OCI-LY1 (cell line): ENCODE data around the gene ADAD2.

ENCODE experiments used
- H2AFZ ChIP-seq: fragments of 200-600 bp; sonication (generic), shearing (Covaris generic); 2 replicates; pipeline ENCODE4 v1.6.0; 2014; ENCODE audit warnings: antibody characterized with exemption, mild to moderate bottlenecking, low read length
- H3F3A ChIP-seq: fragments of 200-600 bp; sonication (generic), shearing (Covaris generic); 2 replicates; pipeline ENCODE4 v1.6.0; 2014; ENCODE audit warnings: mild to moderate bottlenecking, antibody characterized with exemption, low read length, moderate library complexity; ENCODE audit not compliant: insufficient read depth
- H3K27ac ChIP-seq: fragments of 200-600 bp; sonication (generic); 2 replicates; pipeline ENCODE4 v1.5.1; 2014; ENCODE audit warnings: low read length, mixed run types, mild to moderate bottlenecking, low read depth; ENCODE audit not compliant: poor library complexity, severe bottlenecking
- H3K27me3 ChIP-seq: fragments of 200-600 bp; sonication (generic); 2 replicates; pipeline ENCODE4 v1.6.0; 2014; ENCODE audit warnings: antibody characterized with exemption, mild to moderate bottlenecking, low read length, moderate library complexity; ENCODE audit not compliant: insufficient read depth
- H3K36me3 ChIP-seq: fragments of 200-600 bp; sonication (generic); 2 replicates; pipeline ENCODE4 v1.6.1; 2014; ENCODE audit warnings: mild to moderate bottlenecking, antibody characterized with exemption, low read length, moderate library complexity, mixed read lengths; ENCODE audit not compliant: insufficient read depth
- H3K4me1 ChIP-seq: fragments of 200-600 bp; sonication (generic); 2 replicates; pipeline ENCODE4 v1.5.1; 2014; ENCODE audit warnings: mild to moderate bottlenecking, low read length, moderate library complexity; ENCODE audit not compliant: insufficient read depth, severe bottlenecking
- H3K4me2 ChIP-seq: fragments of 200-600 bp; sonication (generic), shearing (Covaris generic); 2 replicates; pipeline ENCODE4 v1.6.1; 2014; ENCODE audit warnings: low read length
- H3K4me3 ChIP-seq: fragments of 200-600 bp; sonication (generic); 2 replicates; pipeline ENCODE4 v1.5.1; 2014; ENCODE audit warnings: low read length, low read depth, mild to moderate bottlenecking, mixed read lengths; ENCODE audit not compliant: poor library complexity, severe bottlenecking
- H3K79me2 ChIP-seq: fragments of 200-600 bp; shearing (Covaris generic); 2 replicates; pipeline ENCODE4 v1.6.1; 2016; ENCODE audit warnings: mixed run types, low read length, mixed read lengths; ENCODE audit not compliant: insufficient read depth
- H3K9ac ChIP-seq: fragments of 200-600 bp; sonication (generic), shearing (Covaris generic); 2 replicates; pipeline ENCODE4 v1.6.1; 2014; ENCODE audit warnings: mild to moderate bottlenecking, low read length, mixed read lengths
- H3K9me2 ChIP-seq: fragments of 200-600 bp; sonication (generic), shearing (Covaris generic); 2 replicates; pipeline ENCODE4 v1.6.1; 2014; ENCODE audit warnings: low read depth, mild to moderate bottlenecking, low read length, mixed read lengths
- H3K9me3 ChIP-seq: fragments of 200-600 bp; shearing (Covaris generic); 2 replicates; pipeline ENCODE4 v1.6.1; 2014; ENCODE audit warnings: low read length, mixed read lengths
- H4K20me1 ChIP-seq: fragments of 200-600 bp; sonication (generic), shearing (Covaris generic); 2 replicates; pipeline ENCODE4 v1.6.0; 2016; ENCODE audit warnings: mild to moderate bottlenecking, low read length; ENCODE audit not compliant: insufficient read depth
- CTCF ChIP-seq: fragments of 200-600 bp; sonication (generic), shearing (Covaris generic); IDR thresholded peaks from 2 replicates; pipeline ENCODE4 v1.5.1; 2017; ENCODE audit warnings: mild to moderate bottlenecking, antibody characterized with exemption, low read length, moderate library complexity, mixed read lengths
- EZH2 ChIP-seq: fragments of 200-600 bp; sonication (generic), shearing (Covaris generic); IDR thresholded peaks from 2 replicates; pipeline ENCODE4 v1.8.0; 2017; ENCODE audit warnings: borderline replicate concordance, mixed run types, mild to moderate bottlenecking, antibody characterized with exemption, low read length, moderate library complexity, mixed read lengths

ADAD2 gene

GRCh38 chr16:84180519-84181140 lies 10.3 kb upstream of the ADAD2 start:
- no peaks in the 10 kb centered on the region for H3K27me3 ChIP-seq
- H3K36me3 ChIP-seq, result peaks cover 69% of the 10 kb centered on the region

GRCh38 chr16:84181144-84181915 lies 9.6 kb upstream of the ADAD2 start:
- H3K27ac ChIP-seq, result no peak overlapping the region
- H3K4me1 ChIP-seq, result peaks cover 11% of the 10 kb centered on the region
- peaks cover 69% of the 10 kb centered on the region for H3K36me3 ChIP-seq
- no peaks in the 10 kb centered on the region for H3K9me3 ChIP-seq
- H3F3A ChIP-seq, result no peaks in the 10 kb centered on the region
- H3K9me2 ChIP-seq, result no peaks in the 10 kb centered on the region
- no peak overlapping the region for H3K4me2 ChIP-seq
- H3K9ac ChIP-seq, result no peak overlapping the region
- no peak overlapping the region for H2AFZ ChIP-seq
- no peaks in the 10 kb centered on the region for H3K27me3 ChIP-seq
- TF ChIP-seq CTCF, result no peak
- no peak for TF ChIP-seq EZH2
- H3K79me2 ChIP-seq, result 0 out of 2 replicates have a peak, but pooled peaks cover 7% of the 10 kb centered on the region
- H3K4me3 ChIP-seq, result no peak overlapping the region
- no peaks in the 10 kb centered on the region for H4K20me1 ChIP-seq

More at GRCh38 chr16:84180519-84181140, 10.3 kb upstream of the ADAD2 start:
- H4K20me1 ChIP-seq, result no peaks in the 10 kb centered on the region
- H3K4me3 ChIP-seq, result no peak overlapping the region
- no peak overlapping the region for H3K9ac ChIP-seq
- no peaks in the 10 kb centered on the region for H3K9me3 ChIP-seq
- 0 out of 2 replicates have a peak, but pooled peaks cover 1% of the 10 kb centered on the region for H3K79me2 ChIP-seq
- TF ChIP-seq EZH2 (no peak), CTCF (no peak)
- no peak overlapping the region for H2AFZ ChIP-seq
- no peaks in the 10 kb centered on the region for H3F3A ChIP-seq
- H3K4me2 ChIP-seq, result no peak overlapping the region
- no peak overlapping the region for H3K27ac ChIP-seq
- H3K4me1 ChIP-seq, result peaks cover 5% of the 10 kb centered on the region
- no peaks in the 10 kb centered on the region for H3K9me2 ChIP-seq

GRCh38 chr16:84182104-84182503 lies 8.9 kb upstream of the ADAD2 start:
- no peak for TF ChIP-seq CTCF
- TF ChIP-seq EZH2, result no peak
- Histone ChIP-seq H3K4me2 (no peak overlapping the region), H3K9ac (no peak overlapping the region), H3K27ac (no peak overlapping the region), H3K79me2 (0 out of 2 replicates have a peak, but pooled peaks cover 7% of the 10 kb centered on the region), H4K20me1 (no peaks in the 10 kb centered on the region), H3K4me3 (no peak overlapping the region), H3K27me3 (no peaks in the 10 kb centered on the region), H3K36me3 (peaks cover 69% of the 10 kb centered on the region), H2AFZ (no peak overlapping the region), H3K4me1 (peaks cover 11% of the 10 kb centered on the region), H3K9me2 (no peaks in the 10 kb centered on the region), H3F3A (no peaks in the 10 kb centered on the region), H3K9me3 (no peaks in the 10 kb centered on the region)
